Measurements from ENCODE around the gene ULK4. TPM values are rescaled to one million over a fixed set of nuclear protein-coding genes. Genes with fewer than 3 reads are reported as not detected.

Gene ULK4
- total and polyA plus RNA-seq, 2 of the 4 experiments (the other 2 are of a cell fraction): 2.7 to 5.0 TPM

- no peaks in the 10 kb centered on the region for H3K79me1 ChIP-seq (ENCODE audit: low read depth in 1 of 2, low read length in 2 of 2)
- ATAC-seq (ENCODE audit: low read depth) (no peak), DNase-seq (no peak)
- dilution Hi-C loops (cut with HindIII; ENCODE audit: low sequenced_read_pairs, unreplicated experiment) (no loop called here), intact Hi-C loops (cut with micrococcal nuclease) (no loop called here), in situ Hi-C loops (cut with MboI; ENCODE audit: low sequenced_read_pairs) (no loop called here)
- no peak overlapping the region for H3K9ac ChIP-seq (ENCODE audit: low read depth, low read length)
- no peak overlapping the region for H4K91ac ChIP-seq (ENCODE audit: insufficient read depth, low read depth, low read length)
- H3K14ac ChIP-seq (replicated peaks; ENCODE audit: low read depth, low read length): no peak overlapping the region
- ChIA-PET POLR2A (ENCODE audit: unreplicated experiment) (no interaction called here), CTCF (no interaction called here)
- H3K23ac ChIP-seq (ENCODE audit: low read depth, low read length): no peak overlapping the region
- H3K4me3 ChIP-seq (ENCODE audit: insufficient read depth, low read depth, low read length): no peak overlapping the region
- no peaks in the 10 kb centered on the region for H3K9me1 ChIP-seq (ENCODE audit: insufficient read depth, low read length)
- no peaks in the 10 kb centered on the region for H3K36me3 ChIP-seq (ENCODE audit: control insufficient read depth, insufficient read depth, low read length)
- H2AFZ ChIP-seq (replicated peaks; ENCODE audit: low read length, poor library complexity): no peak overlapping the region
- no peak overlapping the region for H2BK120ac ChIP-seq (ENCODE audit: low read depth, low read length)
- BruUV-seq (replicated peaks): no TSS peak
- no peak overlapping the region for H2AK9ac ChIP-seq (replicated peaks; ENCODE audit: low read depth, low read length, poor library complexity)
- no peaks in the 10 kb centered on the region for H3K9me3 ChIP-seq (ENCODE audit: control insufficient read depth, insufficient read depth, low read length)
- TF ChIP-seq CHD1 (IDR thresholded peaks at IDR 0.05; ENCODE audit: low read depth, low read length): no peak
- TF ChIP-seq RCOR1 (IDR thresholded peaks at IDR 0.05; ENCODE audit: insufficient replicate concordance, low read length): no peak
- TF ChIP-seq CEBPB (IDR thresholded peaks at IDR 0.05; ENCODE audit: low read depth, low read length): no peak
- TF ChIP-seq POLR2A (IDR thresholded peaks at IDR 0.05; ENCODE audit: low read depth, low read length): no peak
- TF ChIP-seq, protein P1, sequence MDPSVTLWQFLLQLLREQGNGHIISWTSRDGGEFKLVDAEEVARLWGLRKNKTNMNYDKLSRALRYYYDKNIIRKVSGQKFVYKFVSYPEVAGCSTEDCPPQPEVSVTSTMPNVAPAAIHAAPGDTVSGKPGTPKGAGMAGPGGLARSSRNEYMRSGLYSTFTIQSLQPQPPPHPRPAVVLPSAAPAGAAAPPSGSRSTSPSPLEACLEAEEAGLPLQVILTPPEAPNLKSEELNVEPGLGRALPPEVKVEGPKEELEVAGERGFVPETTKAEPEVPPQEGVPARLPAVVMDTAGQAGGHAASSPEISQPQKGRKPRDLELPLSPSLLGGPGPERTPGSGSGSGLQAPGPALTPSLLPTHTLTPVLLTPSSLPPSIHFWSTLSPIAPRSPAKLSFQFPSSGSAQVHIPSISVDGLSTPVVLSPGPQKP (IDR thresholded peaks at IDR 0.05; ENCODE audit: borderline replicate concordance, low read depth, low read length): no peak
- no peak for TF ChIP-seq MAZ (IDR thresholded peaks at IDR 0.05; ENCODE audit: borderline replicate concordance, low read depth, low read length)
- no peak for TF ChIP-seq NFE2L2 (IDR thresholded peaks at IDR 0.05; ENCODE audit: low read depth, low read length)
- no peak for TF ChIP-seq SMC3 (IDR thresholded peaks at IDR 0.05; ENCODE audit: low read depth, low read length)
- TF ChIP-seq FOS (IDR thresholded peaks at IDR 0.05; ENCODE audit: low read depth, low read length): no peak
- no peak for TF ChIP-seq MAFK (IDR thresholded peaks at IDR 0.05; ENCODE audit: low read depth, low read length)
- TF ChIP-seq RAD21 (IDR thresholded peaks at IDR 0.05; ENCODE audit: low read length): no peak
- no peak for TF ChIP-seq MXI1 (IDR thresholded peaks at IDR 0.05; ENCODE audit: borderline replicate concordance, low read depth, low read length)
- no peak for TF ChIP-seq BHLHE40 (IDR thresholded peaks at IDR 0.05; ENCODE audit: low read depth, low read length)
- TF ChIP-seq RFX5 (IDR thresholded peaks at IDR 0.05; ENCODE audit: low read depth, low read length): no peak
- TF ChIP-seq USF2 (IDR thresholded peaks at IDR 0.05; ENCODE audit: low read depth, low read length): no peak
- no peak for TF ChIP-seq CTCF (conservative IDR thresholded peaks at IDR 0.05; ENCODE audit: low read depth, low read length)
- no peak overlapping the region for H2BK15ac ChIP-seq (ENCODE audit: low read depth, low read length)
- 100% methylated on average over 1 of the region's 1 CpG; no CpG with 5 or more reads in 1 of the 2 experiments for WGBS, 2 experiments (ENCODE audit: extremely low coverage in 2 of 2, insufficient read length in 1 of 2)
- no peak overlapping the region for H3K4me2 ChIP-seq (ENCODE audit: low read depth, low read length)
- H3K27me3 ChIP-seq (ENCODE audit: control insufficient read depth, insufficient read depth, low read length): no peaks in the 10 kb centered on the region
- no peak overlapping the region for H4K5ac ChIP-seq (ENCODE audit: low read depth, low read length)
- no peak overlapping the region for H2BK5ac ChIP-seq (ENCODE audit: low read depth, low read length, poor library complexity, severe bottlenecking)
- no peak overlapping the region for H3K4ac ChIP-seq (ENCODE audit: low read depth, low read length)
- no peak overlapping the region for H3K18ac ChIP-seq (ENCODE audit: low read depth, low read length)
- no peak overlapping the region for H3K56ac ChIP-seq (ENCODE audit: extremely low read depth, insufficient read depth, low read length)
- H3K27ac ChIP-seq (ENCODE audit: insufficient read depth, low read length): no peak overlapping the region
- H4K20me1 ChIP-seq (ENCODE audit: insufficient read depth, low read length): no peaks in the 10 kb centered on the region
- no peaks in the 10 kb centered on the region for H3K4me1 ChIP-seq (ENCODE audit: control insufficient read depth, insufficient read depth, low read length)
- H4K8ac ChIP-seq (ENCODE audit: low read depth in 2 of 2, low read length in 2 of 2): no peak overlapping the region
- no peak overlapping the region for H2BK20ac ChIP-seq (ENCODE audit: low read depth, low read length)
- H2AK5ac ChIP-seq (ENCODE audit: low read depth, low read length): no peak overlapping the region
These were observed 261.7 kb downstream of the ULK4 start for GRCh38 chr3:41700155-41700554.
